ENCODE measurements around the gene RPL13A.

Gene RPL13A

DNA sequence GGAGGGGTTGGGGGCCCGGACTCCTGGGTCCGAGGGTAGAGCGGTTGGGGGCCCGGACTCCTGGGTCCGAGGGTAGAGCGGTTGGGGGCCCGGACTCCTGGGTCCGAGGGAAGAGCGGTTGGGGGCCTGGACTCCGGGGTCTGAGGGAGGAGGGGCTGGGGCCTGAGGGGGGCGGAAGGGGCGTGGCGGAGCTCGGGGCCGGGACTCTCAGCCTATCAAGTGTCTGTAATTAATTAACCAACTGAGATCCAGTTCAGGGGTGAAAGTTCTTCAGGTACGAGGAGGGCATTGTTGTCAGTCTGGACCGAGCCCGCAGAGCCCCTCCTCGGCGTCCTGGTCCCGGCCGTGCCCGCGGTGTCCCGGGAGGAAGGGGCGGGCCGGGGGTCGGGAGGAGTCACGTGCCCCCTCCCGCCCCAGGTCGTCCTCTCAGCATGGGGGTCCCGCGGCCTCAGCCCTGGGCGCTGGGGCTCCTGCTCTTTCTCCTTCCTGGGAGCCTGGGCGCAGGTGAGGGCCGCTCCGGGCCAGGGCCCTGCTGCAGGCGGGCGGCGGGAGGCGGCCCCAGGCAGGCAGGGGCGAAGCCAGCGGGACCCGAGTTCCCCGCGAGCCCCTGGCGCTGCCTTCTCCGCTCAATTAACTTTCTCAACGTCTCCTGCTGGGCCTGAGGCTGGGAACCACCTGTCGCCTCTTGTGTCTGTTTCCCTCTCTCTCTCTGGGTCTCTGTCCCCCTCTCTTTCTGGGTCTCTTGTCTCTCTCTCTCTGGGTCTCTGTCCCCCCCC lies 25.8 kb downstream of the RPL13A start:
- peak; percentile 44 to 58 for DNase-seq

DNA sequence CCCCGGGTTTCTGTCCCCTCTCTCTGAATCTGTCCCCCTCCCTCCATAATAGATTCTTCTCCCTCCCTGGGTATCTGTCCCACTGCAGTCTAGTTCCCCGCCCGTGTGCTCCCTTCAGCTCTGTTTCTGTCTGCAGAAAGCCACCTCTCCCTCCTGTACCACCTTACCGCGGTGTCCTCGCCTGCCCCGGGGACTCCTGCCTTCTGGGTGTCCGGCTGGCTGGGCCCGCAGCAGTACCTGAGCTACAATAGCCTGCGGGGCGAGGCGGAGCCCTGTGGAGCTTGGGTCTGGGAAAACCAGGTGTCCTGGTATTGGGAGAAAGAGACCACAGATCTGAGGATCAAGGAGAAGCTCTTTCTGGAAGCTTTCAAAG lies 26.3 kb downstream of the RPL13A start:
- no peak for DNase-seq

DNA sequence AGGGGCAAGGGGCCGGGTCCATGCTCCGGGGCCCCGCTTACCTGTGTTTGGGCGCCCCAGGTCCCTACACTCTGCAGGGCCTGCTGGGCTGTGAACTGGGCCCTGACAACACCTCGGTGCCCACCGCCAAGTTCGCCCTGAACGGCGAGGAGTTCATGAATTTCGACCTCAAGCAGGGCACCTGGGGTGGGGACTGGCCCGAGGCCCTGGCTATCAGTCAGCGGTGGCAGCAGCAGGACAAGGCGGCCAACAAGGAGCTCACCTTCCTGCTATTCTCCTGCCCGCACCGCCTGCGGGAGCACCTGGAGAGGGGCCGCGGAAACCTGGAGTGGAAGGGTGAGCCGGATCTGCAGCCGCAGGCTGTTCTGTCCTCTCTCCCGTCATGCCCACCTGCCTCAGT lies 26.7 kb downstream of the RPL13A start:
- no peak for DNase-seq

DNA sequence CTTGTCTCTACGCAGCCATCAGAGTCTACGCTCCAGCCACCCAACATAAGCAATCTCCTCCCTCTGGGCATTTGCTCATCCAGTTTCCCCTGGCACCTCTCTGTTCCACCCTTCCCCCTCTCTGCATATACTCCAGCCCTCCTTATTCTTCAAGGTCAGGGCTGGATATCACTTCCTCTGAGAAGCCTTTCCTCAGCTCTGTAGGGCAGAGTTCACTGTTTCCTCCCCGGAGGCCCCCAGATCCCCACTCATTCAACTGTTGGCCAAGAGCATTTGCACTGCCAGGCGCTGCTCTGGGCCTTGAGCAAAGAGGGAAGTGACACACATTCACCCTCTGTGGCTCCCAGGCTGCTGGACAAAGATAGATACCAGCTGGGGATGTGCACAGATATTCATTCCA lies 28.4 kb downstream of the RPL13A start:
- no peak for DNase-seq

DNA sequence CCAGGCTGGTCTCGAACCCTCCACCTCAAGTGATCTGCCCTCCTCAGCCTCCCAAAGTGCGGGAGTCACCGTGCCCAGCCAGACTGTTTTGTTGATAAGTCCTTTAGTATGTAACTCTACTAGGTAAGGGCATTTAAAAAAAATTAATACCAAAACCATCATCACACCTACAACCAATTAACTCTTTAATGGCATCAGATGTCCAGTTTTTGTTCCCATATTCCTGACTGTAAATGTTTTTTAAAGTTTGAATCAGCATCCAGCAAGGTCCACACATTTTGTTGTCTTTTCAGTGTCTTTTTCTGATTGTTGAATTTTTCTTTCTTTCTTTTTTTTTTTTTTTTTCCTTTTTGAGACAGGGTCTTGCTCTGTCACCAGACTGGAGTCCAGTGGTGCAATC lies 30.6 kb downstream of the RPL13A start:
- no peak for DNase-seq

DNA sequence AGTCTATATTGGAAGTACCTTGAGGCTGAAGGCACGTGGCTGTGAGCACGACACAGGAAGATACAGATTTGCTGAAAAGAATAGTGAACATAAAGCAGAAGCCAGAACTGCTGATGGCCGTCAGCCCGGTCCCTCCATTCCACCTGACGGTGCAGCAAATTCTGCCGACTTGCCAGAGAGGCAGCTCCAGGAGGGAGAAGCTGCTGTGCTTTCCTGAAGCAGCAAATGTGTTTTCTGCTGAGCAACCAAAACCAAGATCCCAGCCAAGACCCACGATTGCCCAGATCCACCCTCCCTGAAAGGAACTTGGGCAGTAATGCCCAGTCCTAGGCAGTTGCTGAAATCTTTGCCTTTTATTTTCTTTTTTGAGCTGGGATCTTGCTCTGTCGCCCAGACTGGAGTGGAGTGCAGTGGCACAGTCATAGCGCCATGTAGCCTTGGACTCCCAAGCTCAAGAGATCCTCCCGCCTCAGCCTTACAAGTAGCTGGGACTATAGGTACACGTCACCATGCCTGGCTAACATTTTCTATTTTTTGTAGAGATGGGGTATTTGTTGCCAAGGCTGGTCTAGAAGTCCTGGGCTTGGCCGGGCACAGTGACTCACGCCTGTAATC lies 33.4 kb downstream of the RPL13A start:
- no peak for DNase-seq

DNA sequence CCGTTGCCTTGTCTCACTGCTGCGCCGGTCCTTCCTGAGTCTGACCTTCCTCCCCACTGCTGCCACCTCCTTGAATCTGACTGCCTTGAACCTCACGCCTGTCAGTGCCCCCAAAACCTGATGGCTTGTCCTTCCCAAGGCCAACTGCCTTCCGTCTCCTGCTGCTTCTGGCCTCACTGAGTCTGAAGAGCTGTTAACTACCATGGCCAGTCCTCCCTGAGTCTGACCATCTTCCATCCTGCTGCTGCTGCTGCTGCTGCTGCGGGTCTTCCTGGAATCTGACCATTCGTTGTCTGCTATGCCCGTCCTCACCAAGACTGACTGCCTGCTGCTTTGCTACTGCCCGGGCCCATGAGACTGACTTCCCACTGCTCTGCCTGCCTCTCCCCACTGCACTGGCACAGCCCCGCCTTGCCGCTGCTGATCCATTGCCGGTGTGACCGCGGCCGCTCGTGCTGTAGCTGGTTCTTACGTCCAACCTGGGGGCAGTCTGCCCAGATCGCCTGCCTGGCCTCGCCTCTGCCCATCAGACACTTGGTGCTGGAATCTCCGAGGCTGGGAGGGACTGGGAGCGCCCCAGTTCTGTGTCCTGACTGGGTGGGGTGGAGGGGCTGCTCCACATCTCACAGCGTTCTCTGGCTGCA lies 37.5 kb downstream of the RPL13A start:
- DNase-seq = no peak

DNA sequence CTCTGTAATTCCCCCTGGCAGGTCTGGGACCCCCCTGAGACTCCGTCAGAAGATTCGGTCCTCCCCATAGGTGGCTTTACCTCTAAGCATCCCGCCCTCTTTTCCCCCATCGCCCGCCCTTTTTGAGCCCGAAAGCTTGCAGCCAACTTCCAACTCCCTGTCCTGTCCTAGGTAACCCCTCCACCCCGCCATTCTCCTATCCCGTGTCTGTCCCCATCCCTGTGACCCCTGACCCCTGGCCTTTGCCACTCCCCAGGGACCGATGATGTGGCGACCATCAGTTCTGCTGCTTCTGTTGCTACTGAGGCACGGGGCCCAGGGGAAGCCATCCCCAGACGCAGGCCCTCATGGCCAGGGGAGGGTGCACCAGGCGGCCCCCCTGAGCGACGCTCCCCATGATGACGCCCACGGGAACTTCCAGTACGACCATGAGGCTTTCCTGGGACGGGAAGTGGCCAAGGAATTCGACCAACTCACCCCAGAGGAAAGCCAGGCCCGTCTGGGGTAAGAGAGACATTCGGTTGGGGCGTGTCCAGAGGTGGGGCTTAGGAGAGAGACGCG lies 40.9 kb downstream of the RPL13A start:
- peak in 1 of 2 experiments; percentile 26 for DNase-seq

DNA sequence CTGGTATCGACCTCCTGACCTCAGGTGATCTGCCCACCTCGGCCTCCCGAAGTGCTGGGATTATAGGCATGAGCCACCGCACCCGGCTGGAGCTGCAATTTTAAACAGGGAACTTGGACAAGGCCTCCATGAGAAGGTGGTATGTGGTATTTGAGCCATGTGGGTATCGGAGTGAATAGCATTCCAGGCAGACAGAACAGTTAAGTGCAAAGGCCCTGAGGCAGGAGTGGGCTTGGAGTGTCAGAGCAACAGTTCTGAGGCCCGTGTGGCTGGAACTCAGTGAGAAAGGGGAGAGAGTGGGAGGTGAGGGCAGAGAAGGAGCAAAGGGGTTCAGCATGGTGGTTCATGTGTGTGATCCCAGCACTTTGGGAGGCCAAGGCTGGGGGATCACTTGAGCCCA lies 43.3 kb downstream of the RPL13A start:
- DNase-seq = no peak

DNA sequence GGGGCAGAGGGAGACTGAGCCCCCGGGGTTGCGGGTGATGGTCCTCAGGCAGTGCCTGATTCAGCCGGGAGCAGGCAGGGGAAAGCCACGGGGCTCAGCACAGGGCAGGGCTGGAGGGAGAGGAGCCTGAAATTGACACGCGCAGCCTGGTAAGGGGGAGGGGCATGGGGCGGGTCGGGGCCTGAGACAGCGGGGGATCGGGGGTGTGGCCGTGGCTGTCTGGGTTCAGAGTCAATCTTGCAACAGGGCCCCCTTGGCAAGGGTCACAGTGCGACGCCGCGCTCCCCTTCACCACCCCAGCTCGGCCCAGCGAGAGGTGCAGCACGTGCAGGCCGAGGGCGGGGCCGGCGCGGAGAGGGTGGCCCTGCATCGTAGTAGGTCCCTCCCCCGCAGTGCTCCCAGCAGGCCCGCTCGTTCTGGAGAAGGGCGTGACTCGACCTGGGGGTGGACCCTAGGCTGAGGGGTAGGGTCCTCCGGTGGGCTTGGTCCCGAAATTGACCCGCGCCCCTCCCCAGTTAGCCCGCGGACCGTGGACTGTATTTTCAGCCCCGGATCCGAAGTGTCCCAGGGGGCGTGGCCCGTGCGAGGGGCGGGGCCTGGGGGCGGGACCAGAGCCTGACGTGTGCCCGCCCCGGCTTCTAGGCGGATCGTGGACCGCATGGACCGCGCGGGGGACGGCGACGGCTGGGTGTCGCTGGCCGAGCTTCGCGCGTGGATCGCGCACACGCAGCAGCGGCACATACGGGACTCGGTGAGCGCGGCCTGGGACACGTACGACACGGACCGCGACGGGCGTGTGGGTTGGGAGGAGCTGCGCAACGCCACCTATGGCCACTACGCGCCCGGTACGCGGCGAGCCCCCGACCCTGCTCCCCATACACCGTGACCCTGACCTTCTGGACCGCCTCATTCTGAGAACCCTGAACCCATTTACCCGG lies 46.4 kb downstream of the RPL13A start:
- peak; percentile 93 to 95 for DNase-seq

DNA sequence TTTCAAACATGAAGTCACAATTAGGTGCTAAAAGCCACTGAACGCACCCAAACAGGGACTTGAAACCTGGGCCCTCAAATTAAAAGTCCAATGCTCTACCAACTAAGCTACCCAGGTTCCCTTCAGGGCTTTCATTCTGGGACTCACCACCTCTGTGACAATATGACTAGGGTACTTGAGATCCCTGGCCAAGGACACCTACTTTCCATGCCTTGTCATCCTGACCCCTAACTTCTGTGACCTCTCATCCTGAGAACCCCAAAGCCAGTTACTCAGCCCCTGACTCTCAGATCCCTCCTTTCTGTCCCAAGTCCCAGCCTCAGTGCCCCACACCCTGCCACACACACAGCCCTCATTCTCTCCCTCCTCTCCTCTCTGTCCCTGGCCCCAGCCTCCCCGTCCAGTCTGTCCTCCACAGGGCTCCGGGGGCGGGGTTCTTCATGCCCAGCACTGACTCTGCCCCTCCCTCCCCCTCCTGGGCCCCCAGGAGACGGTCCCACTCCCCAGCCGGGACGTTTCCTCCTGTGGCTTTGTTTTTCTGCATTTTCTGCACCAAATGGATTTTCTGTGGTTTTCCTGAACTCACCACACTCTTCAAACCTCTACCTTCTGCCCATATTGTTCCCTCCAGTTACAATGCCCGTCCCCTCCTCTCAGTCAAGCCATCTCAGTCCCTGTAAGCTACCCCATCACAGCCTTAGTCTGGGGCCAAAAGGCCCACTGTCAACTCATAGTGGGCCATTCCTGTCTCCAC lies 47.4 kb downstream of the RPL13A start:
- peak in 1 of 2 experiments; percentile 42 for DNase-seq

DNA sequence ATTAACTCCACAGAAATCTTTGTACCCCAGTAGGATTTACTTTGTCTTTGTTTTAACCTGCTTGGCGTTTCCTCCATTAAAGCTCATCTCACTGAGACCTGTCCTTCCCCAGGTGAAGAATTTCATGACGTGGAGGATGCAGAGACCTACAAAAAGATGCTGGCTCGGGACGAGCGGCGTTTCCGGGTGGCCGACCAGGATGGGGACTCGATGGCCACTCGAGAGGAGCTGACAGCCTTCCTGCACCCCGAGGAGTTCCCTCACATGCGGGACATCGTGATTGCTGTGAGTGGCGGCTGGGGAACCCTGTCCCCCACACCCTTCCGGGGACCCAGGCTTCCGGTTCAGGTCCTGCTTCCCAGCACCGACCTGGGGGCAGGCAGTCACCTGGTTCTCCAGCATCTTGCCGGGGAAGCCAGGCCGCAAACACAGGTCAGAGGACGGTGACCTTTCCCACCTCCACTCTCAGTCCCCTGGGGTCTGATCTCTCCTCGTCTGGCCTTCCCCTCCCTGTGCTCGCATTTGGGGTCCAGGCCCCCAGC lies 49.6 kb downstream of the RPL13A start:
- DNase-seq = no peak

DNA sequence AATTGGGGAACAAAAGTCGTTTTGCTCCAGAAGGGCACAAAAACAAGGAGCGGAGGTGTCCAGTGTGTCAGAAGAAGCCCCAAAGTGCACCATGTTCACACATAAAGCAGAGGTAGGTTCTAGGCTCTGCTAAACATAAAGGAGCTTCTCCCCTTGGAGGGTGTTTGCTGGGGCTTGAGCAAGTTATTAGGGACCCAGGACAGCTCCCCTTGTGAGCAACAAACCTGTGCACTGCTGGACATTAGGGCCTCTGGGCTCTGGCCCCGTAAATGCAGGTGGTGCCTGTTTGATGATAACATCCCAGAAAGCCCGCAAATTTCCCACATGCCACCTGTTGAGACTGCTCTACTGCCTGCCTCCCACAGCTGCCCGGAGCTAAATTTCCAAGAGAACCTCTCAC lies 51.2 kb downstream of the RPL13A start:
- no peak for DNase-seq

DNA sequence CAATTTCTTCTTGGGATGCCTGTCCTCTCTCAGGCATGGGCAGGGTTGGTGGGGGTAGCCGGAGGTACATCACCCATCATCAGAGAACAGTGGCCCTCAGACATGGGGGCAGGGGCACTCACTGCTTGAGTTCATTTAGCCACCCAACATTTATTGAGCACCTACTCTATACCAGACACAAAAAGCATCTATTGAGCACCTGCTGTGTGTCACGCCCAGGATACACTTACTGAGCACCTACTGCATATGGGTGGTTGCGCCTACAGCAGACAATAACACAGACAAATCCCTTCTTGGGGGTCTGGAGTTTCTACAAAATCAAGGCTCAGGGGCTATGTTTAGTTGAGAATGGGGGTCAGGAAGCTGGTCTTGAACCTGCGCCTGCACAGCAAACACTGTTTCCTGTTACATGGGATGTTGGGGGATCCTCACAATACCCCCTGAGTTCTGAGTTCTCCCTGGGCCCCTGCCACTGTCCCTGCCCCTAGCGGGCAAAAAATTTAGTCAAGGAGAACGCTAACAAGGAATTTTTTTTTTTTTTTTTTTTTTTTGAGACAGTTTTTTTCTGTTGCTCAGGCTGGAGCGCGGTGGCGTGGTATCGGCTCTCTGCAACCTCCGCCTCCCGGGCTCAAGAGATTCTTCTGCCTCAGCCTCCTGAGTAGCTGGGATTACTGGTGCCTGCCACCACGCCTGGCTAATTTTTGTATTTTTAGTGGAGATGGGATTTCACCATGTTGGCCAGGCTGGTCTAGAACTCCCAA lies 52.0 kb downstream of the RPL13A start:
- DNase-seq = no peak
